Progenitor cell of endocrine pancreas (in vitro differentiated cells): ENCODE results near the gene CAB39. TPM values are rescaled to one million over a fixed set of nuclear protein-coding genes. Genes with fewer than 3 reads are reported as not detected.

Experiments used
- DNase-seq: peaks from one replicate; pipeline ENCODE4 v3.0.0; 2021; ENCODE audit warnings: low spot score; ENCODE audit not compliant: unreplicated experiment
- H3K27ac Mint-ChIP-seq: 2 replicates; pipeline ENCODE4 v1.8.0; 2021; ENCODE audit warnings: mild to moderate bottlenecking, moderate library complexity, mixed read lengths
- H3K27me3 Mint-ChIP-seq: 2 replicates; pipeline ENCODE4 v1.8.0; 2021; ENCODE audit warnings: mixed read lengths
- H3K36me3 Mint-ChIP-seq: 2 replicates; pipeline ENCODE4 v1.8.0; 2022; ENCODE audit warnings: mixed read lengths; ENCODE audit not compliant: insufficient read depth
- H3K4me1 Mint-ChIP-seq: 2 replicates; pipeline ENCODE4 v1.8.0; 2021; ENCODE audit warnings: low read depth, mixed read lengths
- H3K4me3 Mint-ChIP-seq: 2 replicates; pipeline ENCODE4 v1.8.0; 2021; ENCODE audit warnings: low read depth, mild to moderate bottlenecking, moderate library complexity, mixed read lengths
- H3K9me3 Mint-ChIP-seq: 2 replicates; pipeline ENCODE4 v1.8.0; 2021; ENCODE audit warnings: low read depth, mixed read lengths
- CTCF ChIP-seq: fragments of 200-600 bp; sonication (generic); IDR thresholded peaks from one replicate; pipeline ENCODE4 v1.5.0; 2021; ENCODE audit warnings: antibody characterized with exemption, mild to moderate bottlenecking; ENCODE audit not compliant: unreplicated experiment
- total RNA-seq: library from RNA; stranded (reverse); gene quantifications from 2 replicates; pipeline ENCODE4 v1.2.1, GENCODE V29; 2021

The CAB39 gene
- total RNA-seq, 1 donor from 2014 or later: 44.1 TPM

GRCh38 chr2:230765611-230766300 lies 53.1 kb downstream of the CAB39 start:
- Mint-ChIP-seq H3K27ac (peak overlapping the region; percentile 47), H3K9me3 (no peaks in the 10 kb centered on the region), H3K27me3 (no peaks in the 10 kb centered on the region), H3K4me1 (peaks cover 8% of the 10 kb centered on the region), H3K4me3 (no peak overlapping the region), H3K36me3 (peaks cover 23% of the 10 kb centered on the region)
- TF ChIP-seq CTCF: no peak
- DNase-seq: no peak

GRCh38 chr2:230767862-230768388 lies 55.3 kb downstream of the CAB39 start:
- H3K4me3 Mint-ChIP-seq: no peak overlapping the region
- H3K27me3 Mint-ChIP-seq: no peaks in the 10 kb centered on the region
- TF ChIP-seq CTCF: no peak
- H3K27ac Mint-ChIP-seq: no peak overlapping the region
- H3K36me3 Mint-ChIP-seq: peaks cover 31% of the 10 kb centered on the region
- H3K9me3 Mint-ChIP-seq: no peaks in the 10 kb centered on the region
- peaks cover 8% of the 10 kb centered on the region for H3K4me1 Mint-ChIP-seq
- no peak for DNase-seq

- Mint-ChIP-seq H3K4me3 (no peak overlapping the region), H3K27ac (no peak overlapping the region), H3K27me3 (no peaks in the 10 kb centered on the region), H3K9me3 (no peaks in the 10 kb centered on the region), H3K36me3 (peaks cover 28% of the 10 kb centered on the region), H3K4me1 (peaks cover 3% of the 10 kb centered on the region)
- DNase-seq: no peak
- no peak for TF ChIP-seq CTCF
Observed at GRCh38 chr2:230770804-230771203, 58.2 kb downstream of the CAB39 start.

GRCh38 chr2:230772156-230772555 lies 59.5 kb downstream of the CAB39 start:
- Mint-ChIP-seq H3K9me3 (no peaks in the 10 kb centered on the region), H3K4me1 (no peaks in the 10 kb centered on the region), H3K4me3 (no peak overlapping the region), H3K36me3 (peaks cover 24% of the 10 kb centered on the region), H3K27me3 (no peaks in the 10 kb centered on the region), H3K27ac (no peak overlapping the region)
- TF ChIP-seq CTCF: no peak
- no peak for DNase-seq

GRCh38 chr2:230773039-230773773 lies 60.6 kb downstream of the CAB39 start:
- no peak for TF ChIP-seq CTCF
- DNase-seq: no peak
- Mint-ChIP-seq H3K4me1 (peaks cover 3% of the 10 kb centered on the region), H3K27ac (no peak overlapping the region), H3K36me3 (peaks cover 19% of the 10 kb centered on the region), H3K4me3 (no peak overlapping the region), H3K27me3 (no peaks in the 10 kb centered on the region), H3K9me3 (no peaks in the 10 kb centered on the region)
